DND-41 (cell line): ENCODE measurements around the gene ATP6V0E1.

ENCODE experiments used
- ATAC-seq: fragments of 200-7000 bp; cut with Tn5 transposase; 3 replicates; pipeline ENCODE4 v1.9.1; 2021; ENCODE audit warnings: low read depth; ENCODE audit not compliant: insufficient read depth
- DNase-seq: peaks from one replicate; pipeline ENCODE4 v3.0.0-alpha.2; 2020
- H2AFZ ChIP-seq: 2 replicates; pipeline ENCODE4 v1.6.0; 2012; ENCODE audit warnings: low read depth, low read length
- H3K27ac ChIP-seq: 2 replicates; pipeline ENCODE4 v1.5.1; 2012; ENCODE audit warnings: low read length, inconsistent platforms
- H3K27me3 ChIP-seq: fragments of 200-600 bp; sonication (generic); 2 replicates; pipeline ENCODE4 v1.6.0; 2012; ENCODE audit warnings: low read length, mild to moderate bottlenecking, inconsistent platforms; ENCODE audit not compliant: insufficient read depth, poor library complexity
- H3K36me3 ChIP-seq: 2 replicates; pipeline ENCODE4 v1.5.1; 2012; ENCODE audit warnings: low read length, inconsistent platforms; ENCODE audit not compliant: insufficient read depth
- H3K4me1 ChIP-seq: 2 replicates; pipeline ENCODE4 v1.5.1; 2012; ENCODE audit warnings: mild to moderate bottlenecking, low read length; ENCODE audit not compliant: insufficient read depth
- H3K4me2 ChIP-seq: 2 replicates; pipeline ENCODE4 v1.6.0; 2012; ENCODE audit warnings: mild to moderate bottlenecking, moderate library complexity, low read length, inconsistent platforms; ENCODE audit not compliant: insufficient read depth
- H3K4me3 ChIP-seq, 2 experiments: fragments of 200-600 bp in 1 of 2; shearing (Covaris generic) in 1 of 2; 2 replicates each; pipeline ENCODE4 v1.5.1; 2012 to 2016; ENCODE audit warnings: inconsistent platforms in 2 of 2, low read length in 2 of 2, mild to moderate bottlenecking in 2 of 2, low read depth in 1 of 2, moderate library complexity in 1 of 2
- H3K79me2 ChIP-seq: 2 replicates; pipeline ENCODE4 v1.6.0; 2012; ENCODE audit warnings: low read length, inconsistent platforms; ENCODE audit not compliant: insufficient read depth
- H3K9ac ChIP-seq: 2 replicates; pipeline ENCODE4 v1.6.0; 2012; ENCODE audit warnings: low read depth, mild to moderate bottlenecking, inconsistent platforms, low read length, moderate library complexity
- H3K9me3 ChIP-seq: 2 replicates; pipeline ENCODE4 v1.5.1; 2012; ENCODE audit warnings: low read length, moderate library complexity, mild to moderate bottlenecking, inconsistent platforms; ENCODE audit not compliant: insufficient read depth, severe bottlenecking
- H4K20me1 ChIP-seq: 2 replicates; pipeline ENCODE4 v1.6.0; 2012; ENCODE audit warnings: low read length; ENCODE audit not compliant: insufficient read depth
- EZH2 ChIP-seq: IDR thresholded peaks from 3 replicates; pipeline ENCODE4 v1.6.1; 2012; ENCODE audit warnings: borderline replicate concordance, low read depth, mild to moderate bottlenecking, moderate library complexity, low read length, inconsistent platforms; ENCODE audit not compliant: severe bottlenecking
- TF ChIP-seq, protein P1 (sequence below): IDR thresholded peaks from 2 replicates; pipeline ENCODE4 v1.5.1; 2012; ENCODE audit warnings: borderline replicate concordance, low read length, moderate library complexity, mild to moderate bottlenecking; ENCODE audit not compliant: poor library complexity, severe bottlenecking; ENCODE audit errors: extremely low read depth

The ATP6V0E1 gene

DNA sequence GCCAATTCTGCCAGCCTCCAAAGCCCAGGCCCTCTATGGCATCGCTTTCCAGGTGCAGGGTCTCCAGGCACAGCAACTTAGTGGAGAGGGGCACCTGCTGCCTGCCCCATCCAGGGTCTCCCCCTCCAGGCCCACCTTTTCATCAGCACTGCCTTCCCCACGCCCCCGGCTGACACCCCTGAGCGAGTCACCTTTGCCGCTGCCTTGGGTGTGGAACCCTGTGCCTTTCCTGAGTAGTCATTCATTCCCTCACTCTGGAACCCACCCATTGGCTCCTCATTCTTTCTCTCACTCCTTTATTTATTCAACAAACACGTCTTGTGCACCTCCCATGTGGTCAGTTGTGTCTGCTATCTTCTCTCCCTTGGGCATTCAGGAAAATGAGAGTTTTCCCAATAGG is 38.8 kb upstream of the ATP6V0E1 start:
- Histone ChIP-seq H4K20me1 (no peaks in the 10 kb centered on the region), H3K27ac (no peak overlapping the region), H3K9me3 (no peaks in the 10 kb centered on the region), H3K9ac (no peak overlapping the region), H2AFZ (no peak overlapping the region), H3K4me1 (no peaks in the 10 kb centered on the region), H3K4me2 (no peak overlapping the region), H3K36me3 (peaks cover 39% of the 10 kb centered on the region), H3K79me2 (no peaks in the 10 kb centered on the region), H3K27me3 (no peaks in the 10 kb centered on the region), H3K4me3 (no peak overlapping the region)
- no peak for DNase-seq
- TF ChIP-seq, protein P1, sequence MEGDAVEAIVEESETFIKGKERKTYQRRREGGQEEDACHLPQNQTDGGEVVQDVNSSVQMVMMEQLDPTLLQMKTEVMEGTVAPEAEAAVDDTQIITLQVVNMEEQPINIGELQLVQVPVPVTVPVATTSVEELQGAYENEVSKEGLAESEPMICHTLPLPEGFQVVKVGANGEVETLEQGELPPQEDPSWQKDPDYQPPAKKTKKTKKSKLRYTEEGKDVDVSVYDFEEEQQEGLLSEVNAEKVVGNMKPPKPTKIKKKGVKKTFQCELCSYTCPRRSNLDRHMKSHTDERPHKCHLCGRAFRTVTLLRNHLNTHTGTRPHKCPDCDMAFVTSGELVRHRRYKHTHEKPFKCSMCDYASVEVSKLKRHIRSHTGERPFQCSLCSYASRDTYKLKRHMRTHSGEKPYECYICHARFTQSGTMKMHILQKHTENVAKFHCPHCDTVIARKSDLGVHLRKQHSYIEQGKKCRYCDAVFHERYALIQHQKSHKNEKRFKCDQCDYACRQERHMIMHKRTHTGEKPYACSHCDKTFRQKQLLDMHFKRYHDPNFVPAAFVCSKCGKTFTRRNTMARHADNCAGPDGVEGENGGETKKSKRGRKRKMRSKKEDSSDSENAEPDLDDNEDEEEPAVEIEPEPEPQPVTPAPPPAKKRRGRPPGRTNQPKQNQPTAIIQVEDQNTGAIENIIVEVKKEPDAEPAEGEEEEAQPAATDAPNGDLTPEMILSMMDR: no peak
- no peak for TF ChIP-seq EZH2
- ATAC-seq: no peak

- Histone ChIP-seq H3K27me3 (no peaks in the 10 kb centered on the region), H3K4me3 (no peak overlapping the region), H3K4me1 (no peaks in the 10 kb centered on the region), H4K20me1 (no peaks in the 10 kb centered on the region), H3K9me3 (no peaks in the 10 kb centered on the region), H3K27ac (no peak overlapping the region), H3K9ac (no peak overlapping the region), H3K36me3 (peaks cover 39% of the 10 kb centered on the region), H3K4me2 (no peak overlapping the region), H3K79me2 (no peaks in the 10 kb centered on the region), H2AFZ (no peak overlapping the region)
- DNase-seq (no peak), ATAC-seq (no peak)
- TF ChIP-seq EZH2: no peak
- TF ChIP-seq, protein P1: no peak
Observed at GRCh38 chr5:172945151-172945550, 38.4 kb upstream of the ATP6V0E1 start.

- Histone ChIP-seq H4K20me1 (no peaks in the 10 kb centered on the region), H3K36me3 (peaks cover 41% of the 10 kb centered on the region), H3K79me2 (no peaks in the 10 kb centered on the region), H3K9ac (no peak overlapping the region), H2AFZ (no peak overlapping the region), H3K9me3 (no peaks in the 10 kb centered on the region), H3K27me3 (no peaks in the 10 kb centered on the region), H3K27ac (no peak overlapping the region), H3K4me3 (no peak overlapping the region), H3K4me2 (no peak overlapping the region), H3K4me1 (no peaks in the 10 kb centered on the region)
- TF ChIP-seq, protein P1: no peak
- no peak for TF ChIP-seq EZH2
- DNase-seq (no peak), ATAC-seq (no peak)
Observed at GRCh38 chr5:172946146-172946545, 37.4 kb upstream of the ATP6V0E1 start.

DNA sequence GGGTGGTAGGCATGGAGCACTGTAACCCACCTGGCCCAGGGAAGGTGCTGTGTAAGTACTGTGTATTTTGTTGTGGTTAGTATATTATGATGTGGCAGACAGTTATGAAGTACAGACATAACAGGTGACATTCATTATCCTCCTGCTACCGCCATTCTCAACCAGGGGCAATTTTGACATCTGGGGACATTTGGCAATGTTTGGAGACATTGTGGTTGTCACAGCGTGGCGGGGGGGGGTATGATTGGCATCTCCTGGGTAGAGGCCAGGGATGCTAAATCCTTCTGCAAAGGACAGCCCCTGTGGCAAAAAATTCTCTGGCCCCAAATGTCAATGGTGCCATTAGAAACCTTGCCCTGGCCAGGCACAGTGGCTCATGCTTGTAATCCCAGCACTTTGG is 34.1 kb upstream of the ATP6V0E1 start:
- no peaks in the 10 kb centered on the region for H3K27me3 ChIP-seq
- no peak for DNase-seq
- H3K27ac ChIP-seq: no peak overlapping the region
- H3K9ac ChIP-seq: no peak overlapping the region
- peaks cover 38% of the 10 kb centered on the region for H3K36me3 ChIP-seq
- no peak overlapping the region for H2AFZ ChIP-seq
- TF ChIP-seq, protein P1: no peak
- no peak for TF ChIP-seq EZH2
- H4K20me1 ChIP-seq: no peaks in the 10 kb centered on the region
- H3K4me2 ChIP-seq: no peak overlapping the region
- ATAC-seq: no peak
- H3K9me3 ChIP-seq: no peaks in the 10 kb centered on the region
- no peaks in the 10 kb centered on the region for H3K4me1 ChIP-seq
- no peak overlapping the region for H3K4me3 ChIP-seq
- H3K79me2 ChIP-seq: no peaks in the 10 kb centered on the region
